ENCODE results near the gene FAM13A. TPM values are rescaled to one million over a fixed set of nuclear protein-coding genes. Genes with fewer than 3 reads are reported as not detected.

FAM13A gene
- total and polyA plus RNA-seq, 8 donors: 6.0 to 132 (median 45.7) TPM

DNA sequence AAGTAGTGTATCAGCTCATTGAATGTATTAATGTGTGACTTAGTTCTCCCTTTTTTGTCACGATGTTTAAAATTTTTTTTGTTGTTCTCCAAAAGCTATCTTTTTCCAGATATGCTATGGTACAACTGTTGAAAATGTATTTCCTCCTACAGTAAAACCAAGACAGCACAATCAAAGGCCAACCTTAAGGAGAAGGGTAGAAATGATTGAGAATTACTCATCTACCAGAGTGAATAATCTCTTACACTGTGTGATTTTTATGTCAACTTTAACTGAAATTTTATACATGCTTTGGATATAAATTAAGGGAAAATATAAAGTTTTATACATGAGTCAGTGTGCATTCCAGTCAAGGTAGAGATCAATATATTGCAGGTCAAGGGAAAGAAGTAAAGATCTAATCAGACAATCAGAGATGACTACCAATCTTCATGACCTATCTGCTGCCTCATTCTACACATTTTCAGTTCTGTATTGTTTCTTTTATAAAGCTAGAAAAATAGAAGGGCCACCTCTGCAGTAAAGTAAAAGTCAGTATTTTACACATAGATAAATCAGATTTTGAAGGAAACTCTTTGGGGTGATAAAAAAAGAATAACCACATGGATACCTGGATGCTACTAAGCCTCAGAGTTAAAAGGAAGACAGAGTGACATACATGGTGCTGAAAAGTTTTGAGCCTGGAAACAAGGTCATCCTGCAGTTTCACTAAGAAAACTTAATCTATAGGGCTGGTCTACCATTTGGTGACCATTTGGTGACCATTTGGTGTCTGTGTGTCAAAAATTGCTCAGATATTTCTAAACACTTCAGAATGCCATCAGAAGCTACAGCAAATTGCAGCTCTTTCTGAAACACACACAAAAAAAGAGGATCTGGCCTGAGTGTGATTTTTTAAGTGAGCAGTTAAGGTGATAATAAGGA lies 1.6 kb downstream of the FAM13A start:
- Histone ChIP-seq H3K27me3 (no peaks in the 10 kb centered on the region), H3K4me1 (peaks cover 0 to 33% (median 18%) of the 10 kb centered on the region in 4 donors), H3K36me3 (no peaks in the 10 kb centered on the region), H3K9me3 (peaks cover 0 to 7% (median 0%) of the 10 kb centered on the region in 4 donors), H3K27ac (no peak overlapping the region), H3K4me3 (peak overlapping the region in 3 of 4 donors; percentile 39 to 49 (median 45))
- DNase-seq: no peak
- no peak for TF ChIP-seq POLR2A (IDR thresholded peaks at IDR 0.05)
- intact Hi-C loops (cut with DNase I; ENCODE audit: low total_unique reads): no loop called here
- WGBS, 5 donors: 29 to 69% (median 40%) methylated on average over 1 of the region's 1 CpG

DNA sequence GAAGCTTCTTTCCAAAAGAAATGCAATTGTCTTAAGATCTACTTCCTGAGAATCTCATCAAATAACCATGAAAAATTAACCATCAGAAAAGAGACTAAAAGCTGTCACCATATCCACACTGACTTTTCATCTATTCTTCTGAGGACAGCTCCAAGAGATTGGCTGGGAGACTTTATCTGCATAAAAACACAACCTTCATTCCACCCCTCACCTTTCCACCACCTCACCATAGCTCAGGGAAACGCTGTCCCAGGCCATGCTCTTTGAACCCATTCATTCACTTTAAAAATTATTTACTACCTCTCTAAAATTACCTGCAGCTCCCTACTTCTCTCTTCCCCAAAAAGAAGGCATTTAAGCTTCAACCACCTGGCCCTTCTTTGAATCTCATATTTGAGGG lies 2.4 kb downstream of the FAM13A start:
- Histone ChIP-seq H3K27ac (no peak overlapping the region), H3K4me3 (no peak overlapping the region), H3K36me3 (no peaks in the 10 kb centered on the region), H3K4me1 (peaks cover 0 to 33% (median 18%) of the 10 kb centered on the region in 4 donors), H3K27me3 (no peaks in the 10 kb centered on the region), H3K9me3 (peaks cover 0 to 7% (median 0%) of the 10 kb centered on the region in 4 donors)
- intact Hi-C loops (cut with DNase I; ENCODE audit: low total_unique reads): no loop called here
- TF ChIP-seq EP300 (IDR thresholded peaks at IDR 0.05) (no peak), POLR2AphosphoS5 (IDR thresholded peaks at IDR 0.05) (no peak), POLR2A (IDR thresholded peaks at IDR 0.05) (no peak)
- TF ChIP-seq, protein P1, sequence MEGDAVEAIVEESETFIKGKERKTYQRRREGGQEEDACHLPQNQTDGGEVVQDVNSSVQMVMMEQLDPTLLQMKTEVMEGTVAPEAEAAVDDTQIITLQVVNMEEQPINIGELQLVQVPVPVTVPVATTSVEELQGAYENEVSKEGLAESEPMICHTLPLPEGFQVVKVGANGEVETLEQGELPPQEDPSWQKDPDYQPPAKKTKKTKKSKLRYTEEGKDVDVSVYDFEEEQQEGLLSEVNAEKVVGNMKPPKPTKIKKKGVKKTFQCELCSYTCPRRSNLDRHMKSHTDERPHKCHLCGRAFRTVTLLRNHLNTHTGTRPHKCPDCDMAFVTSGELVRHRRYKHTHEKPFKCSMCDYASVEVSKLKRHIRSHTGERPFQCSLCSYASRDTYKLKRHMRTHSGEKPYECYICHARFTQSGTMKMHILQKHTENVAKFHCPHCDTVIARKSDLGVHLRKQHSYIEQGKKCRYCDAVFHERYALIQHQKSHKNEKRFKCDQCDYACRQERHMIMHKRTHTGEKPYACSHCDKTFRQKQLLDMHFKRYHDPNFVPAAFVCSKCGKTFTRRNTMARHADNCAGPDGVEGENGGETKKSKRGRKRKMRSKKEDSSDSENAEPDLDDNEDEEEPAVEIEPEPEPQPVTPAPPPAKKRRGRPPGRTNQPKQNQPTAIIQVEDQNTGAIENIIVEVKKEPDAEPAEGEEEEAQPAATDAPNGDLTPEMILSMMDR (IDR thresholded peaks at IDR 0.05): no peak
- no peak for DNase-seq
- 22 to 54% (median 27%) methylated on average over 1 of the region's 1 CpG for WGBS, 5 donors

DNA sequence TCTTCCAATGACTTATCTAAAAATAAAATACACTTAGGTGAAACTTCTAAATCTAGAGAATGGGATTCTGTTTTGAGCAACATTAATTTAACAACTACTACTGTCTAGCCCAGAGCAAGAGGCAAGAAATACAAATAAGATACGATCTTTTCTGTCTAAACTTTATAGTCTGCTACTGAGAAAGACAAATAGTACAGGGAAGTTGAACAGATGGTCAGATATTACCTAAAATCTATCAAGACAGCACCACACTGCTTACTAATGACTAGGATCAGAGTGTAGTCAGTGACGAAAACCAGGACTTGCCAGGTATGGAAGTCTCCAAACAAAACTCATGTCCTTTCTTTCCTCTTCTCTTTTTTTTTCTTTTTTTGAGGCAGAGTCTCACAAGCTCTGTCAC lies 7.1 kb downstream of the FAM13A start:
- H3K27me3 ChIP-seq: no peaks in the 10 kb centered on the region
- peaks cover 0 to 11% (median 7%) of the 10 kb centered on the region in 4 donors for H3K4me1 ChIP-seq
- H3K9me3 ChIP-seq: peaks cover 0 to 7% (median 0%) of the 10 kb centered on the region in 4 donors
- intact Hi-C loops (cut with DNase I; ENCODE audit: low total_unique reads): no loop called here
- 84 to 93% (median 89%) methylated on average over 2 of the region's 2 CpGs for WGBS, 5 donors
- no peak overlapping the region for H3K27ac ChIP-seq
- DNase-seq: no peak
- H3K36me3 ChIP-seq: no peaks in the 10 kb centered on the region
- H3K4me3 ChIP-seq: no peak overlapping the region
- no peak for TF ChIP-seq EP300 (IDR thresholded peaks at IDR 0.05)
- TF ChIP-seq POLR2A (IDR thresholded peaks at IDR 0.05): no peak
- no peak for TF ChIP-seq POLR2AphosphoS5 (IDR thresholded peaks at IDR 0.05)
- TF ChIP-seq, protein P1 (IDR thresholded peaks at IDR 0.05): no peak

DNA sequence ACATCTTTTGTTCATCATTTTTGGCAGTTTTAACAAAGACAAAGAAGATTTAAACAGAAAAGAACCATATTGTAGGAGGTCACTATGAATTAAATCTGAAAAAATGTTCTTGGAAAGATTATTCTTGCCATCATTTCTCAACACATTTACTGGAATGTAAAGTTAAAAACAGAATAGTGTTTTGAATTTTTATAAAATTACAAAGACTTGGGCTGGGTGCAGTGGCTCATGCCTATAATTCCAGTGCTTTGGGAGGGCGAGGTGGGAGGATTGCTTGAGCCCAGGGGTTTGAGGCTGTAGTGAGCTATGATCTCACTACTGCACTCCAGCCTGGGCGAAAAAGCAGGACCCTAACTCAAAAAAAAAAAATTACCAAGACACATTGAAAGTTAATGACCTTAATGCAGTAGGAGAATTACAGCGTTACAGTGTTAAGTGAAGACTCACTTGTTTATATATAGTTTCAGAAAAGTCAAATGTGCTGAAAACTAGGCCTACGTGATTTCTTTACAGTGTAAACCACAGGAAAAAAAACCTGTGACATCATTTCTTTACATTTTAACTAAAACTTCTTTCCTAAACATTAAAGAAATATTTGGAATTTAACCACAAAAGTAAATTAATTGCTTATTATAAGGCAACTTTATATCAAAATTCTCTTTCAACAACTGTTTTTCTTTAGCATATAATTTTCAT lies 7.9 kb downstream of the FAM13A start:
- Histone ChIP-seq H3K27me3 (no peaks in the 10 kb centered on the region), H3K27ac (no peak overlapping the region), H3K4me3 (no peak overlapping the region), H3K36me3 (no peaks in the 10 kb centered on the region), H3K4me1 (peaks cover 0 to 6% (median 0%) of the 10 kb centered on the region in 4 donors), H3K9me3 (peaks cover 0 to 7% (median 0%) of the 10 kb centered on the region in 4 donors)
- WGBS, 5 donors: 72 to 95% (median 85%) methylated on average over 4 of the region's 4 CpGs
- DNase-seq: no peak
- TF ChIP-seq POLR2AphosphoS5 (IDR thresholded peaks at IDR 0.05) (no peak), EP300 (IDR thresholded peaks at IDR 0.05) (no peak)
- intact Hi-C loops (cut with DNase I; ENCODE audit: low total_unique reads): no loop called here

DNA sequence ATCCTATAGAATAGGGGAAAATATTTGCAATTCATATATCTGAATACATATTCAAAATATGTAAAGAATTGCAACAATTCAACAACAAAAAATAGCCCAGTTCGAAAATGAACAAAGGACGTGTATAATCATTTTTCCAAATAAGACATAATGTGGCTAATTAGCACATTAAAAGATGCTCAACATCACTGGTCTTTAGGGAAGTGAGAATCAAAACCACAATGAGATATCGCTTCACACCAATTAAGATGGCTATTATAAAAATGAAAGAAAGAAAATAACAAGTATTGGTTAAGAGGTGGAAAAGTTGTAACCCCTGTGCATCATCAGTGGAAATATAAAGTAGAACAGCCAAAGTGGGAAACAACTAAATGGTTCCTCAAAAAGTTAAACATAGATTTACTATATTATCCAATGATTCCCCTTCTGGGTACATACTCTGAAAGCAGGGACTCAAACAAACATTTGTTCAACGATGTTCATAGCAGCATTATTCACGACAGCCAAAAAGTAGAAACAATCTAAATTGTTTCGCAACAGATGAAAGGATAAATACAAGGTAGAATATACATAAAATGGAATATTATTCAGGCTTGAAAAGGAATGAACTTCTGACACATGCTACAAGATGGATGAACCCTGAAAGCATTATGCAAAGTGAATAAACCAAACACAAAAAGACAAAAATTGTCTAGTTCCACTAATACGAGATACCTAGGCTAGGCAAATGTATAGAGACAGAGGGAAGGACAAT lies 12.7 kb downstream of the FAM13A start:
- Histone ChIP-seq H3K36me3 (no peaks in the 10 kb centered on the region), H3K27me3 (no peaks in the 10 kb centered on the region), H3K27ac (no peak overlapping the region), H3K4me1 (peaks cover 0 to 6% (median 0%) of the 10 kb centered on the region in 4 donors), H3K4me3 (no peak overlapping the region), H3K9me3 (no peaks in the 10 kb centered on the region)
- 92 to 97% (median 96%) methylated on average over 7 of the region's 7 CpGs for WGBS, 5 donors
- intact Hi-C loops (cut with DNase I; ENCODE audit: low total_unique reads): no loop called here
- no peak for DNase-seq
- no peak for TF ChIP-seq EP300 (IDR thresholded peaks at IDR 0.05)
- no peak for TF ChIP-seq POLR2AphosphoS5 (IDR thresholded peaks at IDR 0.05)
- no peak for TF ChIP-seq POLR2A (IDR thresholded peaks at IDR 0.05)
- TF ChIP-seq, protein P1 (IDR thresholded peaks at IDR 0.05): no peak
